Caco-2 (cell line): ENCODE results near the gene GRIK4. TPM values are rescaled to one million over a fixed set of nuclear protein-coding genes. Genes with fewer than 3 reads are reported as not detected.

ENCODE experiments used
- BruUV-seq: library from RNA; stranded (reverse); fragments of 400-500 nt; replicated peaks from 2 replicates; lab custom pipeline; 2021; lab: Mats Ljungman, UMichigan
- CTCF ChIA-PET: fragments of 300-600 bp; sonication (Branson Sonifier 250); formaldehyde crosslinking; loops from one replicate; lab custom pipeline; 2022; ENCODE audit warnings: antibody characterized with exemption; lab: Charles Lee
- POLR2A ChIA-PET: fragments of 300-600 bp; sonication (Branson Sonifier 250); formaldehyde crosslinking; loops from one replicate; lab custom pipeline; 2022; ENCODE audit warnings: antibody characterized with exemption; lab: Charles Lee
- DNase-seq, 2 experiments: peaks; one replicate each; pipeline versions ENCODE4 v3.0.0 to v3.0.0-alpha.2; 2020 to 2022
- H3K27me3 ChIP-seq: replicated peaks from 2 replicates; pipeline ENCODE4 v1.6.0; 2011; ENCODE audit warnings: low read length; ENCODE audit not compliant: control insufficient read depth, insufficient read depth
- H3K36me3 ChIP-seq: 2 replicates; pipeline ENCODE4 v1.5.1; 2011; ENCODE audit warnings: low read length; ENCODE audit not compliant: control insufficient read depth, insufficient read depth
- H3K4me1 ChIP-seq: fragments of 250-450 bp; sonication (Bioruptor Pico); 2 replicates; pipeline ENCODE4 v1.5.1; 2020; ENCODE audit warnings: mild to moderate bottlenecking
- H3K4me3 ChIP-seq: 2 replicates; pipeline ENCODE4 v1.5.1; 2011; ENCODE audit warnings: low read depth, mild to moderate bottlenecking, control low read depth, low read length
- H3K9me3 ChIP-seq: fragments of 250-450 bp; sonication (Bioruptor Pico); 2 replicates; pipeline ENCODE4 v1.5.1; 2020; ENCODE audit warnings: mild to moderate bottlenecking, moderate library complexity
- H3K27ac Mint-ChIP-seq: one replicate; pipeline ENCODE4 v1.8.0; 2022; ENCODE audit warnings: mixed read lengths; ENCODE audit not compliant: unreplicated experiment
- H3K27me3 Mint-ChIP-seq: one replicate; pipeline ENCODE4 v1.8.0; 2022; ENCODE audit warnings: mixed read lengths; ENCODE audit not compliant: insufficient read depth, unreplicated experiment
- H3K36me3 Mint-ChIP-seq: one replicate; pipeline ENCODE4 v1.8.0; 2022; ENCODE audit warnings: mild to moderate bottlenecking, mixed read lengths; ENCODE audit not compliant: insufficient read depth, unreplicated experiment
- H3K4me1 Mint-ChIP-seq: one replicate; pipeline ENCODE4 v1.8.0; 2022; ENCODE audit warnings: low read depth, mixed read lengths; ENCODE audit not compliant: unreplicated experiment
- H3K4me3 Mint-ChIP-seq: one replicate; pipeline ENCODE4 v1.8.0; 2022; ENCODE audit warnings: mild to moderate bottlenecking, moderate library complexity, mixed read lengths; ENCODE audit not compliant: unreplicated experiment
- H3K9me3 Mint-ChIP-seq: one replicate; pipeline ENCODE4 v1.8.0; 2022; ENCODE audit warnings: mixed read lengths; ENCODE audit not compliant: unreplicated experiment
- CTCF ChIP-seq, 2 experiments: fragments of 200-600 bp in 1 of 2; IDR thresholded peaks; 1 replicate in 1 of 2; 2 replicates in 1 of 2; pipeline versions ENCODE4 v1.5.1 to v1.8.0; 2011 to 2022; ENCODE audit warnings: antibody characterized with exemption in 1 of 2, control low read depth in 1 of 2, inconsistent platforms in 1 of 2, low read depth in 1 of 2, low read length in 1 of 2, mild to moderate bottlenecking in 1 of 2, moderate library complexity in 1 of 2; ENCODE audit not compliant: insufficient read depth in 1 of 2, severe bottlenecking in 1 of 2, unreplicated experiment in 1 of 2
- intact Hi-C: fragments of 100-400 bp; cut with micrococcal nuclease; formaldehyde crosslinking; loops from one replicate; pipeline ENCODE4 v1.10.0; 2022; ENCODE audit not compliant: unreplicated experiment
- total RNA-seq: library from RNA; stranded (reverse); gene quantifications from 2 replicates; pipeline ENCODE4 v1.2.3, GENCODE V29; 2022

GRIK4 gene
- total RNA-seq, 1 experiment from 2014 or later: 2.0 TPM

DNA sequence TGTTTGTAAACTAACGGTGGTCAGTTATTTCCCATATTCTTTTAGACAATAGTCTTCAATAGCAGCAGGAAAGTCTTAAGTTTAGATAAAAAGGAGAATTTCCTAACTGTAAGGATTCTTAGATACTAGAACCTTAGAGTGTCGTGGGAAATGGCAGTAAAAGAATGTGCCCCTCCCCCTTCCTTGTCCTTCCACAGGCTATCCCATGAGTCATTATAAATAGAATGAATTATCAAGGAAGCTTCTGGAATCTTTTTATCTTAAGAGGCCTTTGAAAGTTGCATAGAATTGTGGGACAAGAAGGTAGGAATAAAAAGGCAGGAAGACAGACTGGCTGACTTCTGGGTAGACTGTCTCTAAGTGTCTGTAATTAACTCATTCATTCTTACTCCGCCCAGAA lies 347.2 kb downstream of the GRIK4 start:
- no peak for TF ChIP-seq CTCF (IDR thresholded peaks at IDR 0.05; ENCODE audit: insufficient read depth in 1 of 2, low read depth in 1 of 2, low read length in 1 of 2, severe bottlenecking in 1 of 2, unreplicated experiment in 1 of 2)
- H3K27ac Mint-ChIP-seq: no peak overlapping the region
- Histone ChIP-seq H3K4me1 (no peaks in the 10 kb centered on the region), H3K27me3 (no peaks in the 10 kb centered on the region; the same call in 1 of the 2 replicates), H3K4me3 (no peak overlapping the region), H3K9me3 (no peaks in the 10 kb centered on the region), H3K36me3 (no peaks in the 10 kb centered on the region)
- DNase-seq: no peak
- intact Hi-C loops: no loop called here
- no TSS peak for BruUV-seq
- CTCF ChIA-PET: no interaction called here
- POLR2A ChIA-PET: no interaction called here
- H3K4me3 Mint-ChIP-seq: no peak overlapping the region
- H3K9me3 Mint-ChIP-seq: no peaks in the 10 kb centered on the region
- H3K36me3 Mint-ChIP-seq: no peaks in the 10 kb centered on the region
- no peaks in the 10 kb centered on the region for H3K4me1 Mint-ChIP-seq
- H3K27me3 Mint-ChIP-seq: no peaks in the 10 kb centered on the region

DNA sequence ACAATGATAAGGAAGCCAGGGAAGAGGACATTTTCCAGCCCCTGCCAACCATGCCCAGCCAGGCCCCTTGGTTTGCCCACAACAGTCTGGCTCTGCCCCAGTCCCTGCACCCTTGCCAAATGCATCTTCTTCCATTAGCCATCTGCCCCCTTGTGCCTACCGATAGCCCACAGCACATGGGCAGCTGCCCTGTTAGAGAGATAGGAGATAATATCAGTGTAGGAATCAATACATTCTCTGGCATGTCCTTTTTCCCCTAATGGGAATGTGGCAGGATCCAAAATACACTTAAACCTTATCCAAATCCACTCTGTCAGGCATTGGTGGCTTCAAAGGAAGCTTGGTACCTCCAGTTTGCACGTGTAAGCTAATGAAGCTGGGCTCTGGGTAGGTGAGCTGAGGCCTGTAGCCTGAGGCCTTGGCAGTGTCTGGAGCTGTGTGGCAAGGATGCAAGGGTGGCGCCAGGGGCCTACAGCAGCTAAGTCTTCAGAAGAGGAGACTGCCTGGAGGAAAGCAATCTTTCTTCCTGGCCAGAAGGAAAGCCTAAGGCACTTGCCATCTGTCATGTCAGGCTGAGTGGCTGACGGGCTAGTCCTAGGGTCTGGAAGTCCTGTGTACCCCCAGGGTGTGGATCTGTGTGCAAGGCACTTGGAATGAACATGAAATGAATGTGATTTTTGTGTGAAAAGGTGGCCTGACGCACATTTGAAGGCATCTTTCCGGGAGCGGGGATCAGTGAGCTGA lies 348.2 kb downstream of the GRIK4 start:
- no peak for TF ChIP-seq CTCF (IDR thresholded peaks at IDR 0.05; ENCODE audit: insufficient read depth in 1 of 2, low read depth in 1 of 2, low read length in 1 of 2, severe bottlenecking in 1 of 2, unreplicated experiment in 1 of 2)
- H3K36me3 Mint-ChIP-seq: no peaks in the 10 kb centered on the region
- H3K27ac Mint-ChIP-seq: no peak overlapping the region
- Histone ChIP-seq H3K36me3 (no peaks in the 10 kb centered on the region), H3K4me3 (no peak overlapping the region), H3K4me1 (no peaks in the 10 kb centered on the region), H3K27me3 (no peaks in the 10 kb centered on the region; the same call in 1 of the 2 replicates), H3K9me3 (no peaks in the 10 kb centered on the region)
- H3K27me3 Mint-ChIP-seq: no peaks in the 10 kb centered on the region
- no peak for DNase-seq
- intact Hi-C loops: no loop called here
- no peaks in the 10 kb centered on the region for H3K4me1 Mint-ChIP-seq
- no peaks in the 10 kb centered on the region for H3K9me3 Mint-ChIP-seq
- ChIA-PET POLR2A (no interaction called here), CTCF (no interaction called here)
- H3K4me3 Mint-ChIP-seq: no peak overlapping the region
- BruUV-seq: no TSS peak

GRCh38 chr11:120863359-120863758 lies 351.8 kb downstream of the GRIK4 start:
- Histone ChIP-seq H3K27me3 (no peaks in the 10 kb centered on the region; the same call in 1 of the 2 replicates), H3K36me3 (no peaks in the 10 kb centered on the region), H3K4me3 (no peak overlapping the region), H3K4me1 (no peaks in the 10 kb centered on the region), H3K9me3 (no peaks in the 10 kb centered on the region)
- no peak overlapping the region for H3K27ac Mint-ChIP-seq
- no peaks in the 10 kb centered on the region for H3K4me1 Mint-ChIP-seq
- no peak overlapping the region for H3K4me3 Mint-ChIP-seq
- no peak for DNase-seq
- no TSS peak for BruUV-seq
- peaks cover 13% of the 10 kb centered on the region for H3K27me3 Mint-ChIP-seq
- no peak for TF ChIP-seq CTCF (IDR thresholded peaks at IDR 0.05; ENCODE audit: insufficient read depth in 1 of 2, low read depth in 1 of 2, low read length in 1 of 2, severe bottlenecking in 1 of 2, unreplicated experiment in 1 of 2)
- CTCF ChIA-PET: no interaction called here
- POLR2A ChIA-PET: no interaction called here
- intact Hi-C loops: no loop called here
- H3K36me3 Mint-ChIP-seq: no peaks in the 10 kb centered on the region
- H3K9me3 Mint-ChIP-seq: no peaks in the 10 kb centered on the region
